OCI-LY7 (cell line): ENCODE results near the gene IGFBP6. TPM values are rescaled to one million over a fixed set of nuclear protein-coding genes. Genes with fewer than 3 reads are reported as not detected.
A peak's percentile ranks its signal among the peaks of the same experiment; 100 is the strongest.

Experiments
- BruUV-seq: library from RNA; stranded (reverse); fragments of 400-500 nt; replicated peaks from 2 replicates; lab custom pipeline; 2021; lab: Mats Ljungman, UMichigan
- CTCF ChIA-PET: fragments of 300-600 bp; sonication (Branson Sonifier 250); formaldehyde crosslinking; loops from one replicate; lab custom pipeline; 2022; ENCODE audit warnings: antibody characterized with exemption; ENCODE audit not compliant: unreplicated experiment; lab: Charles Lee
- POLR2A ChIA-PET: fragments of 300-600 bp; sonication (Branson Sonifier 250); formaldehyde crosslinking; loops from one replicate; lab custom pipeline; 2022; ENCODE audit warnings: antibody characterized with exemption; lab: Charles Lee
- DNase-seq: peaks from one replicate; pipeline ENCODE4 v3.0.0-alpha.2; 2015; ENCODE audit warnings: low spot score
- H2AFZ ChIP-seq: fragments of 200-600 bp; sonication (generic), shearing (Covaris generic); 2 replicates; pipeline ENCODE4 v1.6.1; 2014; ENCODE audit warnings: mild to moderate bottlenecking, antibody characterized with exemption, low read length, moderate library complexity
- H3K27ac ChIP-seq: fragments of 200-600 bp; sonication (generic); 2 replicates; pipeline ENCODE4 v1.5.1; 2014; ENCODE audit warnings: mixed run types, low read depth, mild to moderate bottlenecking, moderate library complexity, low read length, inconsistent platforms; ENCODE audit not compliant: poor library complexity, severe bottlenecking
- H3K36me3 ChIP-seq: fragments of 200-600 bp; sonication (generic); 2 replicates; pipeline ENCODE4 v1.6.1; 2014; ENCODE audit warnings: mild to moderate bottlenecking, antibody characterized with exemption, low read length, moderate library complexity, mixed read lengths; ENCODE audit not compliant: insufficient read depth
- H3K4me1 ChIP-seq: fragments of 200-600 bp; sonication (generic); 2 replicates; pipeline ENCODE4 v1.5.1; 2014; ENCODE audit warnings: mild to moderate bottlenecking, low read length; ENCODE audit not compliant: insufficient read depth, poor library complexity, severe bottlenecking
- H3K4me2 ChIP-seq: fragments of 200-600 bp; sonication (generic); 2 replicates; pipeline ENCODE4 v1.6.1; 2014; ENCODE audit warnings: mild to moderate bottlenecking, low read length
- H3K4me3 ChIP-seq: fragments of 200-600 bp; sonication (generic); 2 replicates; pipeline ENCODE4 v1.5.1; 2014; ENCODE audit warnings: mild to moderate bottlenecking, low read depth, low read length; ENCODE audit not compliant: poor library complexity, severe bottlenecking
- H3K79me2 ChIP-seq: fragments of 200-600 bp; sonication (generic); 2 replicates; pipeline ENCODE4 v1.6.1; 2016; ENCODE audit warnings: low read depth, mild to moderate bottlenecking, low read length, moderate library complexity, mixed read lengths; ENCODE audit not compliant: insufficient read depth
- H3K9me2 ChIP-seq: fragments of 200-600 bp; sonication (generic); 2 replicates; pipeline ENCODE4 v1.6.1; 2016; ENCODE audit warnings: mild to moderate bottlenecking, low read length, mixed read lengths; ENCODE audit not compliant: insufficient read depth
- H3K9me3 ChIP-seq: fragments of 200-600 bp; sonication (generic); 2 replicates; pipeline ENCODE4 v1.6.1; 2014; ENCODE audit warnings: mild to moderate bottlenecking, mixed run types, low read length, mixed read lengths
- H4K20me1 ChIP-seq: fragments of 200-600 bp; sonication (generic); 2 replicates; pipeline ENCODE4 v1.6.1; 2014; ENCODE audit warnings: mild to moderate bottlenecking, antibody characterized with exemption, low read length, moderate library complexity, mixed read lengths; ENCODE audit not compliant: insufficient read depth
- EZH2phosphoT487 ChIP-seq: fragments of 200-600 bp; sonication (generic); IDR thresholded peaks from 2 replicates; pipeline ENCODE4 v1.6.1; 2018; ENCODE audit warnings: low read depth, borderline replicate concordance, mild to moderate bottlenecking, mixed run types, antibody characterized with exemption, low read length, moderate library complexity, mixed read lengths
- intact Hi-C: fragments of 100-400 bp; cut with micrococcal nuclease; formaldehyde crosslinking; loops from one replicate; pipeline ENCODE4 v1.10.0; 2022; ENCODE audit not compliant: unreplicated experiment
- total RNA-seq, 2 experiments: library from RNA; depleted of rRNA in 1 of 2; stranded (reverse); fragments of >200 nt in 1 of 2; shearing (Covaris generic) in 1 of 2; gene quantifications; 2 replicates each; pipeline ENCODE4 v1.2.3, GENCODE V29; 2014 to 2022
- TF ChIP-seq, protein P1 (sequence below): fragments of 200-600 bp; sonication (generic); conservative IDR thresholded peaks from 2 replicates; pipeline ENCODE4 v1.5.1; 2014; ENCODE audit warnings: mild to moderate bottlenecking, antibody characterized with exemption, low read length, moderate library complexity, mixed read lengths

Gene IGFBP6
- total RNA-seq, 2 experiments from 2014 or later, result 2.9 TPM; not detected in 1

DNA sequence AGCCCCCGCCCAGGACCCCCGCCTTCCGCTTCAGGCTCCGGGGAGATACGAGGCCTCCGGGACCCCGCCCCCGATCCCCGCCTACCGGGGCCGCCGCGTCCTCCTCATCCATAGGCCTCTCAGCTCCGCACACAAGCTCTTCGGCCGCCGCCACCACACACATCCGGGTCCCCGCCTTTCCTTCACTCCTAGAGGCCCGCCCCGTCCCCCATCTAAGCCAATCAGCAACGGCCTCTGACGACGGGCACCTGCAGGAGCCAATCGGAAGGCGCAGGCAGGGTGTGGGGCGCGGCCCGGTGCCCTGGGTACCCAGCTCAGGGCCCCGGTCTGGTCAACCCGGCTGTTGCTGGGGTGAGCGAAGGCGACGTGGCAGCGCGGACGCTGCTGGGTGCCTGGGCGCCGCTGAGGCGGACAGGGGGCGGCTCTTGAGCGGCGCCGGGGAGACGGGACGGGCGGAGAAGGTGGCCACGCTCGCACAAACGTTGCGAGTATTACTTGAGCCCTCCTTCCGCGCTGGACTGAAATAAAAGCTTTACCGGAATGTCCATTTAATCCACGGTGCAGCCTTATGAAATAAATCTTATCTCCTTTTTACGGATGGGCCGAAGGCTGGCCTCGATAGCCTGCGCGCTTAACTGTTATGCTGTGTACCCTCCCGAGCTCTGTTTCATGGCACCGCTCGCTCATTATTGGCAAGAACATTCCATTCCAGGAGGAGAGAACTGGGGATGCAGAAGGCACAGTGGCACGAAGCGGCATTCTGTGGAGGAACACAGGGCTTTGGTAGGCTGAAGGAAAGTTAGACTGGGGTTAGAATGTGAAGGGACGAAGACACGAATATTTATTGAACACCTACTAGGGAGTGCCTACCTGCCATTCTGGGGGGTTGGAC lies 18.0 kb upstream of the IGFBP6 start, which contains the start of gene SPRYD3:
SPRYD3 (minus strand) TSS at position 165 of the 892 bp plus-strand sequence; CDS start at position 108, 57 bp downstream.
- POLR2A ChIA-PET, result interaction anchor here (0.6 to 2.6 kb wide), 15 partner anchors 9 to 545 kb away, joined by 3 to 29 read pairs (median 4); partner anchors contain the start of genes AAAS, IGFBP6, PFDN5 and SOAT2
- BruUV-seq, result TSS peak; percentile 75
- CTCF ChIA-PET, result interaction anchor here (1.1 to 1.8 kb wide), 4 partner anchors 14 to 32 kb away, joined by 4 to 7 read pairs (median 6); partner anchors contain the start of gene SOAT2

DNA sequence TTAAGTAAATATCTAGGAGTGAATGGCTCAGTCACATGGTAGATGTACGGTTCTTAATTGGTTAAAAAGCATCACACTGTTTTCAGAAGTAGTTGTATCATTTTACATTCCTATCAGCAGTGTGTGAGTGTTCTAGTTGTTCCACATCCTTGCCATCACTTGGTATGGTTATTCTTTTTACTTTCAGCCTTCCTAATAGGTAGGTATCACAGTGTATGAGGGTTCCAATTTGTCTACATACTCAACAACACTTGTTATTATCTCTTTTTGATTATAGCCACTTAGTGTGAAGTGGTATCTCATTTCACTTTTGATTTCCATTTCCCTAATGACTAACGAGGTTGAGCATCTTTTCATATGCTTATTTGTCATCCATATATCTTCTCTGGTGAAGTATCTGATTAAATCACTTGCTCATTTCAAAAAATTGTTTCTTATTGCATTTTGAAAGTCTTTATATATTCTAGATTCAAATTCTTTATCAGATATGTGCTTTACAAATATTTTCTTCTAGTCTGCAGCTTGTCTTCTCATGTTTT lies 14.8 kb upstream of the IGFBP6 start:
- peaks cover 10% of the 10 kb centered on the region for H3K4me1 ChIP-seq
- no peak overlapping the region for H3K4me2 ChIP-seq
- ChIA-PET CTCF (no interaction called here), POLR2A (no interaction called here)
- no peaks in the 10 kb centered on the region for H3K36me3 ChIP-seq
- no peak for DNase-seq
- intact Hi-C loops, result no loop called here
- H2AFZ ChIP-seq, result no peak overlapping the region
- no peak overlapping the region for H3K27ac ChIP-seq
- no peaks in the 10 kb centered on the region for H3K9me3 ChIP-seq
- H3K4me3 ChIP-seq, result no peak overlapping the region
- TF ChIP-seq, protein P1, sequence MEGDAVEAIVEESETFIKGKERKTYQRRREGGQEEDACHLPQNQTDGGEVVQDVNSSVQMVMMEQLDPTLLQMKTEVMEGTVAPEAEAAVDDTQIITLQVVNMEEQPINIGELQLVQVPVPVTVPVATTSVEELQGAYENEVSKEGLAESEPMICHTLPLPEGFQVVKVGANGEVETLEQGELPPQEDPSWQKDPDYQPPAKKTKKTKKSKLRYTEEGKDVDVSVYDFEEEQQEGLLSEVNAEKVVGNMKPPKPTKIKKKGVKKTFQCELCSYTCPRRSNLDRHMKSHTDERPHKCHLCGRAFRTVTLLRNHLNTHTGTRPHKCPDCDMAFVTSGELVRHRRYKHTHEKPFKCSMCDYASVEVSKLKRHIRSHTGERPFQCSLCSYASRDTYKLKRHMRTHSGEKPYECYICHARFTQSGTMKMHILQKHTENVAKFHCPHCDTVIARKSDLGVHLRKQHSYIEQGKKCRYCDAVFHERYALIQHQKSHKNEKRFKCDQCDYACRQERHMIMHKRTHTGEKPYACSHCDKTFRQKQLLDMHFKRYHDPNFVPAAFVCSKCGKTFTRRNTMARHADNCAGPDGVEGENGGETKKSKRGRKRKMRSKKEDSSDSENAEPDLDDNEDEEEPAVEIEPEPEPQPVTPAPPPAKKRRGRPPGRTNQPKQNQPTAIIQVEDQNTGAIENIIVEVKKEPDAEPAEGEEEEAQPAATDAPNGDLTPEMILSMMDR, result no peak
- TF ChIP-seq EZH2phosphoT487, result no peak
- no peaks in the 10 kb centered on the region for H3K9me2 ChIP-seq
- no peaks in the 10 kb centered on the region; the same call in 1 of the 2 replicates for H3K79me2 ChIP-seq
- no peaks in the 10 kb centered on the region for H4K20me1 ChIP-seq
- no TSS peak for BruUV-seq

More for the DNA sequence above, 18.0 kb upstream of the IGFBP6 start, which contains the start of gene SPRYD3:
- no peaks in the 10 kb centered on the region for H4K20me1 ChIP-seq
- H3K27ac ChIP-seq, result peak within 1 kb of the TSS; percentile 34
- no peaks in the 10 kb centered on the region for H3K9me2 ChIP-seq
- peak within 1 kb of the TSS; percentile 78 for H3K4me3 ChIP-seq
- H3K9me3 ChIP-seq, result no peaks in the 10 kb centered on the region
- intact Hi-C loops, result loop anchor here (1.0 kb wide), 1 partner anchor 25 kb away; no protein-coding TSS in a partner anchor
- no peaks in the 10 kb centered on the region; the same call in 1 of the 2 replicates for H3K79me2 ChIP-seq
- H3K36me3 ChIP-seq, result peaks cover 21% of the 10 kb centered on the region; the same call in 1 of the 2 replicates
- peaks cover 10% of the 10 kb centered on the region for H3K4me1 ChIP-seq
- DNase-seq, result peak; percentile 96
- H3K4me2 ChIP-seq, result peak within 1 kb of the TSS; percentile 73
- peak within 1 kb of the TSS; percentile 98 for H2AFZ ChIP-seq
- TF ChIP-seq, protein P1, result no peak
- TF ChIP-seq EZH2phosphoT487, result no peak
